ENCODE measurements around the gene PLAC8L1. TPM values are rescaled to one million over a fixed set of nuclear protein-coding genes. Genes with fewer than 3 reads are reported as not detected.
"Not testable (repeated sequence)": the region's sequence is repeated elsewhere in the genome, so short reads cannot be mapped to it uniquely, and the experiment has no call there.

PLAC8L1 gene
- total and polyA plus RNA-seq, 4 donors: 0.46 to 0.51 TPM; not detected in 2

DNA sequence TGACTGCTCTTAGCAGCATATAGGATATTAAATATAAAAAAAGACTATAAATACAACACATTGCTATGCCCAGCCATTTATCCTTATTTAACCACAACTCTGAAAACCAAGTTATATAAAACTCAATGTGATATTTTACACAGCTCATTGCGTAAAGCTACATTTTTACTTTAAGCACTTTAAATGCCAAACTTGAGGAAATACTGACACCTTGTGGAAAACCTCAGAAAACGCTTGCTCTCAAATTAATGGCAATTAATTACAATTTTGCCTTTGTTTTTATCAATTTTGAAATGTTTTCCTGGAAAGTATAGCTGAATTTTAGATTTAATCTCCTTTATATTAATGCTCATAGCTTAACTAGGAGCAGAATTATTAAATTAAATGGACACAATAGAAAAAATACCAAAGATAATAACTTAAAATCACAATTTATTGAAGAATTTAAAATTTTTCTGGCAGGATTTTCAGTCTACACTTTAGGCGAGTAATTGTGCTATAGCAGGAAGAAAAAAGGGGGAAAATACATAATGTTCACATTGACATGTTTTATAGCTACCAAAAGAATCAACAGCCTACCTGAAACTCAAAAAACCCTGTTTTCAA lies 25.2 kb upstream of the PLAC8L1 start:
- TF ChIP-seq, protein P1, sequence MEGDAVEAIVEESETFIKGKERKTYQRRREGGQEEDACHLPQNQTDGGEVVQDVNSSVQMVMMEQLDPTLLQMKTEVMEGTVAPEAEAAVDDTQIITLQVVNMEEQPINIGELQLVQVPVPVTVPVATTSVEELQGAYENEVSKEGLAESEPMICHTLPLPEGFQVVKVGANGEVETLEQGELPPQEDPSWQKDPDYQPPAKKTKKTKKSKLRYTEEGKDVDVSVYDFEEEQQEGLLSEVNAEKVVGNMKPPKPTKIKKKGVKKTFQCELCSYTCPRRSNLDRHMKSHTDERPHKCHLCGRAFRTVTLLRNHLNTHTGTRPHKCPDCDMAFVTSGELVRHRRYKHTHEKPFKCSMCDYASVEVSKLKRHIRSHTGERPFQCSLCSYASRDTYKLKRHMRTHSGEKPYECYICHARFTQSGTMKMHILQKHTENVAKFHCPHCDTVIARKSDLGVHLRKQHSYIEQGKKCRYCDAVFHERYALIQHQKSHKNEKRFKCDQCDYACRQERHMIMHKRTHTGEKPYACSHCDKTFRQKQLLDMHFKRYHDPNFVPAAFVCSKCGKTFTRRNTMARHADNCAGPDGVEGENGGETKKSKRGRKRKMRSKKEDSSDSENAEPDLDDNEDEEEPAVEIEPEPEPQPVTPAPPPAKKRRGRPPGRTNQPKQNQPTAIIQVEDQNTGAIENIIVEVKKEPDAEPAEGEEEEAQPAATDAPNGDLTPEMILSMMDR (IDR thresholded peaks at IDR 0.05; ENCODE audit: control extremely low read depth, extremely low read depth): peak; percentile 17
- no peaks in the 10 kb centered on the region for H3K9me3 ChIP-seq (ENCODE audit: control insufficient read depth in 4 of 4, insufficient read depth in 3 of 4, low read length in 3 of 4)
- DNase-seq: peak in 2 of 3 donors; percentile 55 to 68
- no peak for ATAC-seq (ENCODE audit: insufficient read depth, low FRiP score)
- no peak overlapping the region for H3K27ac ChIP-seq (ENCODE audit: low read depth in 1 of 2, low read length in 1 of 2)
- 71% methylated on average over 3 of the region's 3 CpGs for WGBS, 2 donors
- H3K27me3 ChIP-seq (ENCODE audit: control insufficient read depth in 3 of 3, insufficient read depth in 3 of 3, low read length in 2 of 3): no peaks in the 10 kb centered on the region
- no peak overlapping the region for H3K4me3 ChIP-seq
- H3K4me1 ChIP-seq (ENCODE audit: control insufficient read depth in 5 of 5, insufficient read depth in 5 of 5, low read length in 5 of 5): no peaks in the 10 kb centered on the region
- H3K36me3 ChIP-seq (ENCODE audit: control insufficient read depth in 4 of 4, insufficient read depth in 4 of 4, low read length in 4 of 4): peaks cover 9 to 32% (median 26%) of the 10 kb centered on the region in 4 donors
- H3K9ac ChIP-seq (ENCODE audit: insufficient read depth in 1 of 2, low read length in 2 of 2): no peak overlapping the region

DNA sequence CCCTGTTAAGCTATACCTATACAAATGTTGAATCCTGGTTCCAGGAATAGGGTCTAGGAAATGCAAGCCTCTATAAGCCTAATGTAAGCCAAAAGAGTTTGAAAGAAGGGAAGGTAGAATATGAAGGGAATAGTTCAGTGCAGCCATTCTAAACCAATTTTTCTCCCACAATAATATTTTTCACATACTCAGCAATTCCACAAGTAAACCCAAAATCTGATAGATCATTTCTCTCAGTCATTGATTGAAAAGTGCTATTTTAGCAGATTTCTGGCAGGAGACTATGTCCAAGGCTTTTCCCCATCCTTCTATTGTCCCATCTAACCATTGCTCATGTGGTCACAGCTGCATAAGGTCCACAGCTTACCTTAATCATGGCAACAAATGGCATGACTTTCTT lies 20.7 kb upstream of the PLAC8L1 start:
- no peaks in the 10 kb centered on the region for H3K4me1 ChIP-seq (ENCODE audit: control insufficient read depth in 5 of 5, insufficient read depth in 5 of 5, low read length in 5 of 5)

DNA sequence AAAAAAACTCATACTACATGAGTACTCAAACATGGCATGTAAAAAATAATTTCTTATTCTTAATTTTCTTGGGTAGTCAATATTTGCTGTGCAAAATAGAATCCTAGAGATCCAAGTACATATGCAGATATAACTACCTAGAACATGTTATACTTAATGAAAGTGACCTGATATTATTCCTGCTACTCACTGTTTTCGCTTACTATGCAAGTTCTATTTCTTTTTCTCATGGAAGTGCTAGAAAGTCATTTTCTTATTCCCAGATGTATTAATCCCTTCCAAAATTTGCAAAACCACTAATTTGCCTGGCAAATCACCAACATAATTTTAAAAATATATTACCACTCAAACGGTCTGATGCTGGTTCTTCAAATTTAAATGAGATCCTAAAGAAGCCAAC lies 19.2 kb upstream of the PLAC8L1 start:
- no peak overlapping the region for H3K9ac ChIP-seq (ENCODE audit: insufficient read depth in 1 of 2, low read length in 2 of 2)
- no peaks in the 10 kb centered on the region for H3K9me3 ChIP-seq (ENCODE audit: control insufficient read depth in 4 of 4, insufficient read depth in 3 of 4, low read length in 3 of 4)
- no peaks in the 10 kb centered on the region for H3K27me3 ChIP-seq (ENCODE audit: control insufficient read depth in 3 of 3, insufficient read depth in 3 of 3, low read length in 2 of 3)
- DNase-seq (no peak), ATAC-seq (ENCODE audit: insufficient read depth, low FRiP score) (no peak)
- H3K4me1 ChIP-seq (ENCODE audit: control insufficient read depth in 5 of 5, insufficient read depth in 5 of 5, low read length in 5 of 5): no peaks in the 10 kb centered on the region
- WGBS, 2 donors: 82 to 83% methylated on average over 2 of the region's 2 CpGs
- no peak overlapping the region for H3K4me3 ChIP-seq
- H3K27ac ChIP-seq (ENCODE audit: low read depth in 1 of 2, low read length in 1 of 2): no peak overlapping the region
- TF ChIP-seq, protein P1 (IDR thresholded peaks at IDR 0.05; ENCODE audit: control extremely low read depth, extremely low read depth): no peak
- H3K36me3 ChIP-seq (ENCODE audit: control insufficient read depth in 4 of 4, insufficient read depth in 4 of 4, low read length in 4 of 4): peaks cover 14 to 36% (median 26%) of the 10 kb centered on the region in 4 donors

More for the DNA sequence above, 20.7 kb upstream of the PLAC8L1 start:
- Histone ChIP-seq H3K36me3 (ENCODE audit: control insufficient read depth in 4 of 4, insufficient read depth in 4 of 4, low read length in 4 of 4) (peaks cover 14 to 33% (median 22%) of the 10 kb centered on the region in 4 donors), H3K27me3 (ENCODE audit: control insufficient read depth in 3 of 3, insufficient read depth in 3 of 3, low read length in 2 of 3) (no peaks in the 10 kb centered on the region), H3K9ac (ENCODE audit: insufficient read depth in 1 of 2, low read length in 2 of 2) (no peak overlapping the region), H3K4me3 (no peak overlapping the region), H3K27ac (ENCODE audit: low read depth in 1 of 2, low read length in 1 of 2) (no peak overlapping the region), H3K9me3 (ENCODE audit: control insufficient read depth in 4 of 4, insufficient read depth in 3 of 4, low read length in 3 of 4) (no peaks in the 10 kb centered on the region)
- DNase-seq (no peak), ATAC-seq (ENCODE audit: insufficient read depth, low FRiP score) (no peak)
- TF ChIP-seq, protein P1 (IDR thresholded peaks at IDR 0.05; ENCODE audit: control extremely low read depth, extremely low read depth): no peak

DNA sequence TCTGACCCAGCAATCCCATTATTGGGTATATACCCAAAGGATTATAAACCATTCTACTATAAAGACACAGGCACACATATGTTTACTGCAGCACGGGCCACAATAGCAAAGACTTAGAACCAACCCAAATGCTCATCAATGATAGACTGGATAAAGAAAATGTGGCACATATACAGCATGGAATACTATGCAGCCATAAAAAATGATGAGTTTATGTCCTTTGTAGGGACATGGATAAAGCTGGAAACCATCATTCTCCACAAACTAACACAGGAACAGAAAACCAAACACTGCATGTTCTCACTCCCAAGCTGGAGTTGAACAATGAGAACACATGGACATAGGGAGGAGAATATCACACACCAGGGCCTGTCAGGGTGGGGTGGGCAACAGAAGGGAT lies 16.1 kb upstream of the PLAC8L1 start:
- 96 to 97% methylated on average over 1 of the region's 1 CpG for WGBS, 2 donors
- DNase-seq; H3K27me3 ChIP-seq (ENCODE audit: control insufficient read depth in 3 of 3, insufficient read depth in 3 of 3, low read length in 2 of 3); ATAC-seq (ENCODE audit: insufficient read depth, low FRiP score); H3K4me1 ChIP-seq (ENCODE audit: control insufficient read depth in 5 of 5, insufficient read depth in 5 of 5, low read length in 5 of 5); H3K9me3 ChIP-seq (ENCODE audit: control insufficient read depth in 4 of 4, insufficient read depth in 3 of 4, low read length in 3 of 4); H3K4me3 ChIP-seq; H3K27ac ChIP-seq (ENCODE audit: low read depth in 1 of 2, low read length in 1 of 2); H3K9ac ChIP-seq (ENCODE audit: insufficient read depth in 1 of 2, low read length in 2 of 2): not testable (repeated sequence)
- peaks cover 13 to 32% (median 29%) of the 10 kb centered on the region in 4 donors for H3K36me3 ChIP-seq (ENCODE audit: control insufficient read depth in 4 of 4, insufficient read depth in 4 of 4, low read length in 4 of 4)
